ENCODE data around the gene SPACA7. TPM values are rescaled to one million over a fixed set of nuclear protein-coding genes. Genes with fewer than 3 reads are reported as not detected.

SPACA7 gene
- total and polyA plus RNA-seq, 7 donors: not detected

- Histone ChIP-seq H3K4me1 (no peaks in the 10 kb centered on the region), H3K27ac (no peak overlapping the region), H3K27me3 (ENCODE audit: insufficient read depth in 3 of 3, low read length in 2 of 3) (peaks cover 0 to 16% (median 3%) of the 10 kb centered on the region in 3 donors), H3K4me3 (no peak overlapping the region), H3K36me3 (ENCODE audit: insufficient read depth in 1 of 2, low read depth in 1 of 2) (no peaks in the 10 kb centered on the region), H3K9me3 (no peaks in the 10 kb centered on the region)
- DNase-seq (no peak), ATAC-seq (no peak)
- 11 to 14% (median 13%) methylated on average over 8 of the region's 8 CpGs for WGBS, 3 donors
- intact Hi-C loops (cut with DNase I): no loop called here
- no peak for TF ChIP-seq CTCF (IDR thresholded peaks at IDR 0.05)
Measured at GRCh38 chr13:112351825-112352224, 24.3 kb upstream of the SPACA7 start.

- TF ChIP-seq CTCF (IDR thresholded peaks at IDR 0.05): no peak
- no peaks in the 10 kb centered on the region for H3K9me3 ChIP-seq
- DNase-seq: no peak
- intact Hi-C loops (cut with DNase I): no loop called here
- no peaks in the 10 kb centered on the region for H3K4me1 ChIP-seq
- WGBS, 3 donors: 83 to 85% (median 83%) methylated on average over 10 to 11 of the region's 11 CpGs
- ATAC-seq: no peak
- H3K27me3 ChIP-seq (ENCODE audit: insufficient read depth in 3 of 3, low read length in 2 of 3): peaks cover 0 to 9% (median 2%) of the 10 kb centered on the region in 3 donors
- no peak overlapping the region for H3K4me3 ChIP-seq
- H3K27ac ChIP-seq: no peak overlapping the region
- H3K36me3 ChIP-seq (ENCODE audit: insufficient read depth in 1 of 2, low read depth in 1 of 2): no peaks in the 10 kb centered on the region
Measured at GRCh38 chr13:112353856-112354255, 22.3 kb upstream of the SPACA7 start.

GRCh38 chr13:112354330-112355273 lies 21.6 kb upstream of the SPACA7 start:
- Histone ChIP-seq H3K36me3 (ENCODE audit: insufficient read depth in 1 of 2, low read depth in 1 of 2) (no peaks in the 10 kb centered on the region), H3K4me3 (no peak overlapping the region), H3K27ac (no peak overlapping the region), H3K27me3 (ENCODE audit: insufficient read depth in 3 of 3, low read length in 2 of 3) (peaks cover 0 to 5% (median 1%) of the 10 kb centered on the region in 3 donors), H3K9me3 (no peaks in the 10 kb centered on the region), H3K4me1 (no peaks in the 10 kb centered on the region)
- DNase-seq (no peak), ATAC-seq (no peak)
- no peak for TF ChIP-seq CTCF (IDR thresholded peaks at IDR 0.05)
- intact Hi-C loops (cut with DNase I): no loop called here
- WGBS, 3 donors: 84 to 88% (median 87%) methylated on average over 32 of the region's 32 CpGs

GRCh38 chr13:112355274-112355838 lies 20.8 kb upstream of the SPACA7 start:
- intact Hi-C loops (cut with DNase I): no loop called here
- Histone ChIP-seq H3K27ac (no peak overlapping the region), H3K4me1 (no peaks in the 10 kb centered on the region), H3K36me3 (ENCODE audit: insufficient read depth in 1 of 2, low read depth in 1 of 2) (no peaks in the 10 kb centered on the region), H3K4me3 (no peak overlapping the region), H3K9me3 (peaks cover under 1% of the 10 kb centered on the region), H3K27me3 (ENCODE audit: insufficient read depth in 3 of 3, low read length in 2 of 3) (peaks cover 0 to 5% (median 0%) of the 10 kb centered on the region in 3 donors)
- DNase-seq (no peak), ATAC-seq (no peak)
- no peak for TF ChIP-seq CTCF (IDR thresholded peaks at IDR 0.05)
- whole genome bisulfite sequencing, 3 donors: 82 to 88% (median 82%) methylated on average over 15 of the region's 15 CpGs

All from psoas muscle (tissue), 8 donors.